K562 (cell line): ENCODE results near the gene SUB1. TPM values are rescaled to one million over a fixed set of nuclear protein-coding genes. Genes with fewer than 3 reads are reported as not detected.

ENCODE experiments used
- ATAC-seq: fragments of 200-7000 bp; cut with Tn5 transposase; 3 replicates; pipeline ENCODE4 v1.9.1; 2020; ENCODE audit warnings: moderate library complexity
- BruUV-seq: library from RNA; stranded (reverse); fragments of 400-500 nt; replicated peaks from 2 replicates; lab custom pipeline; 2021; lab: Mats Ljungman, UMichigan
- CTCF ChIA-PET: fragments of 300-600 bp; formaldehyde crosslinking; extraction: SDS; loops from one replicate; lab custom pipeline; 2021; ENCODE audit warnings: low intra/inter-chr PET ratio; lab: Yijun Ruan, JAX
- POLR2A ChIA-PET: fragments of 300-600, 350-650 bp; sonication (Branson Sonifier 250); formaldehyde crosslinking; extraction: SDS; loops from one replicate; lab custom pipeline; 2021; ENCODE audit warnings: antibody characterized with exemption, inconsistent platforms; lab: Yijun Ruan, JAX
- DNase-seq, 4 experiments: peaks; one replicate each; pipeline versions ENCODE4 v3.0.0 to v3.0.0-alpha.2; 2011 to 2018; ENCODE audit warnings: low spot score in 3 of 4, mixed read lengths in 3 of 4; ENCODE audit errors: extremely low read depth in 1 of 4
- FAIRE-seq: peaks from 2 replicates; lab custom pipeline; 2011; peaks lifted over from hg19 to GRCh38; lab: Jason Lieb, UNC
- H2AFZ ChIP-seq: 2 replicates; pipeline ENCODE4 v1.6.0; 2011; ENCODE audit warnings: low read depth, low read length, control low read depth, inconsistent platforms
- H3K27ac ChIP-seq: fragments of 200-600 bp; 3 replicates; pipeline ENCODE4 v1.8.0; 2011; ENCODE audit warnings: low read depth, mild to moderate bottlenecking, control low read depth, inconsistent platforms, low read length, moderate library complexity, mixed read lengths; ENCODE audit errors: extremely low read depth
- H3K27me3 ChIP-seq, 2 experiments: fragments of 300-600 bp in 1 of 2; 2 replicates in 1 of 2; 3 replicates in 1 of 2; pipeline versions ENCODE4 v1.6.0 to v1.8.0; 2011; ENCODE audit warnings: inconsistent platforms in 2 of 2, low read length in 2 of 2, mild to moderate bottlenecking in 1 of 2, mixed read lengths in 1 of 2, moderate library complexity in 1 of 2; ENCODE audit not compliant: control insufficient read depth in 2 of 2, insufficient read depth in 2 of 2
- H3K36me3 ChIP-seq: fragments of 300-600 bp; 3 replicates; pipeline ENCODE4 v1.8.0; 2011; ENCODE audit warnings: mild to moderate bottlenecking, low read length, inconsistent platforms; ENCODE audit not compliant: control insufficient read depth, insufficient read depth
- H3K4me1 ChIP-seq, 2 experiments: fragments of 200-600 bp in 1 of 2; replicated peaks in 1 of 2; 2 replicates in 1 of 2; 3 replicates in 1 of 2; pipeline versions ENCODE4 v1.5.1 to v1.8.0; 2011; ENCODE audit warnings: inconsistent platforms in 2 of 2, low read length in 2 of 2, mild to moderate bottlenecking in 1 of 2, mixed read lengths in 1 of 2, moderate library complexity in 1 of 2; ENCODE audit not compliant: control insufficient read depth in 2 of 2, insufficient read depth in 2 of 2
- H3K4me2 ChIP-seq: 2 replicates; pipeline ENCODE4 v1.6.1; 2011; ENCODE audit warnings: low read length, control low read depth, inconsistent platforms, mixed read lengths; ENCODE audit not compliant: insufficient read depth
- H3K4me3 ChIP-seq: fragments of 200-600 bp; sonication (generic), shearing (Covaris generic); 2 replicates; pipeline ENCODE4 v1.5.1; 2016; ENCODE audit warnings: control low read depth, inconsistent platforms
- H3K79me2 ChIP-seq: fragments of 200-600 bp; 3 replicates; pipeline ENCODE4 v1.8.0; 2011; ENCODE audit warnings: low read length, inconsistent platforms; ENCODE audit not compliant: control insufficient read depth, insufficient read depth
- H3K9ac ChIP-seq, 2 experiments: 2 replicates each; pipeline versions ENCODE4 v1.6.0 to v1.6.1; 2011; ENCODE audit warnings: low read depth in 2 of 2, low read length in 2 of 2, control low read depth in 1 of 2, inconsistent platforms in 1 of 2, mild to moderate bottlenecking in 1 of 2, mixed read lengths in 1 of 2; ENCODE audit not compliant: insufficient read depth in 1 of 2
- H3K9me1 ChIP-seq: one replicate; pipeline ENCODE4 v1.6.0; 2011; ENCODE audit warnings: inconsistent platforms, mild to moderate bottlenecking, low read length, moderate library complexity; ENCODE audit not compliant: control insufficient read depth, insufficient read depth
- H3K9me3 ChIP-seq: replicated peaks from 2 replicates; pipeline ENCODE4 v1.5.1; 2011; ENCODE audit warnings: low read depth, low read length, inconsistent platforms; ENCODE audit not compliant: control insufficient read depth, insufficient read depth
- H4K20me1 ChIP-seq: replicated peaks from 2 replicates; pipeline ENCODE4 v1.6.1; 2011; ENCODE audit warnings: low read length, inconsistent platforms, mixed read lengths; ENCODE audit not compliant: control insufficient read depth, insufficient read depth
- ARHGAP35 ChIP-seq: fragments of 450-650 bp; IDR thresholded peaks from 2 replicates; pipeline ENCODE4 v1.6.1; 2018; ENCODE audit not compliant: partially characterized antibody
- ATF4 ChIP-seq: fragments of 450-650 bp; formaldehyde crosslinking; IDR thresholded peaks from 2 replicates; pipeline ENCODE4 v1.4.0; 2022; ENCODE audit warnings: mild to moderate bottlenecking, moderate library complexity
- BRCA1 ChIP-seq, 2 experiments: fragments of 450-650 bp in 1 of 2; sonication (generic) in 1 of 2; formaldehyde crosslinking in 1 of 2; IDR thresholded peaks; 2 replicates each; pipeline versions ENCODE4 v1.5.0 to v1.6.1; 2017 to 2020; ENCODE audit warnings: mild to moderate bottlenecking in 1 of 2, missing genetic modification reagents in 1 of 2
- FOXM1 ChIP-seq, 2 experiments: fragments of 450-650 bp in 1 of 2; sonication (generic) in 1 of 2; formaldehyde crosslinking in 1 of 2; IDR thresholded peaks; 2 replicates each; pipeline versions ENCODE4 v1.6.1 to v1.9.0; 2017 to 2022; ENCODE audit warnings: low read depth in 2 of 2, mild to moderate bottlenecking in 2 of 2, missing genetic modification reagents in 1 of 2, moderate library complexity in 1 of 2
- HDAC3 ChIP-seq: fragments of 450-650 bp; IDR thresholded peaks from 2 replicates; pipeline ENCODE4 v1.6.1; 2018; ENCODE audit warnings: borderline replicate concordance, mild to moderate bottlenecking, moderate library complexity; ENCODE audit not compliant: partially characterized antibody
- KLF1 ChIP-seq: fragments of 450-650 bp; IDR thresholded peaks from 2 replicates; pipeline ENCODE4 v1.6.1; 2016; ENCODE audit warnings: missing genetic modification characterization, missing compliant biosample characterization
- MAZ ChIP-seq, 2 experiments: fragments of 450-650 bp in 1 of 2; sonication (generic) in 1 of 2; formaldehyde crosslinking; IDR thresholded peaks in 1 of 2; conservative IDR thresholded peaks in 1 of 2; 2 replicates each; pipeline versions ENCODE4 v1.4.0 to v1.5.0; 2020; ENCODE audit warnings: mild to moderate bottlenecking in 1 of 2, missing genetic modification reagents in 1 of 2
- MTA2 ChIP-seq: fragments of 450-650 bp; IDR thresholded peaks from 2 replicates; pipeline ENCODE4 v1.6.1; 2016; ENCODE audit warnings: low read depth
- SIN3B ChIP-seq: fragments of 450-650 bp; IDR thresholded peaks from 2 replicates; pipeline ENCODE4 v1.6.1; 2017; ENCODE audit warnings: low read depth, mild to moderate bottlenecking, moderate library complexity
- SMAD2 ChIP-seq: fragments of 150-350 bp; IDR thresholded peaks from 2 replicates; pipeline ENCODE4 v1.6.1; 2014; ENCODE audit warnings: low read depth, mild to moderate bottlenecking, low read length
- STAT5B ChIP-seq: fragments of 250-450 bp; sonication (Bioruptor Pico); IDR thresholded peaks from 2 replicates; pipeline ENCODE4 v1.8.0; 2021; ENCODE audit warnings: mild to moderate bottlenecking, inconsistent platforms
- ZBTB49 ChIP-seq: sonication (generic); formaldehyde crosslinking; IDR thresholded peaks from 2 replicates; pipeline ENCODE4 v1.8.0; 2022; ENCODE audit warnings: missing genetic modification reagents, mild to moderate bottlenecking, borderline replicate concordance
- ZNF584 ChIP-seq: fragments of 200-800 bp; sonication (Bioruptor generic); IDR thresholded peaks from 2 replicates; pipeline ENCODE4 v1.6.1; 2016; ENCODE audit warnings: low read depth, mild to moderate bottlenecking, missing genetic modification characterization, missing compliant biosample characterization
- ZNF592 ChIP-seq: fragments of 450-650 bp; IDR thresholded peaks from 2 replicates; pipeline ENCODE4 v1.6.1; 2017; ENCODE audit warnings: antibody characterized with exemption, mild to moderate bottlenecking
- WGBS: fragments of 100-300 bp; shearing (Covaris generic); methylation state at CpG from one replicate; pipeline ENCODE4 v1.1.6; 2016; ENCODE audit warnings: low coverage, mixed read lengths; ENCODE audit not compliant: insufficient coverage; ENCODE audit errors: missing lambda C conversion rate; 5-methylcytosine and 5-hydroxymethylcytosine counted together
- in situ Hi-C: fragments of 300-500 bp; cut with MboI; formaldehyde crosslinking; loops from 4 replicates; pipeline ENCODE4 v1.15.0; 2018; ENCODE audit warnings: inconsistent platforms, mixed read lengths
- intact Hi-C: fragments of 100-400 bp; cut with micrococcal nuclease; formaldehyde crosslinking; loops from 2 replicates; pipeline ENCODE4 v1.14.2; 2022
- polyA plus RNA-seq, 8 experiments: library from polyadenylated mRNA; depleted of rRNA in 4 of 8; stranded (reverse) in 5 of 8; unstranded in 3 of 8; fragments of >200 nt; fragmentation: Nextera tagmentation in 2 of 8; fragmentation: Illumina TruSeq in 1 of 8; extraction: Ambion mirVana in 2 of 8; extraction: Trizol in 1 of 8; gene quantifications; 2 replicates each; pipeline versions ENCODE4 v1.2.1 to v1.2.3, GENCODE V29; 2011 to 2014; ENCODE audit warnings: inconsistent platforms in 1 of 8, missing spikeins in 1 of 8
- total RNA-seq, 7 experiments: library from RNA; depleted of rRNA in 6 of 7; stranded (reverse); fragments of >200 nt in 6 of 7; fragmentation: Illumina TruSeq in 2 of 7; extraction: Trizol in 2 of 7; gene quantifications; 2 replicates each; pipeline versions ENCODE4 v1.2.1 to v1.2.3, GENCODE V29; 2011 to 2021; ENCODE audit warnings: low replicate concordance in 1 of 7

The SUB1 gene
- total and polyA plus RNA-seq, 9 of the 15 experiments (the other 6 are each of a cell fraction or from before 2014, with no cell fraction given), result 336 to 1,031 (median 700) TPM

GRCh38 chr5:32602906-32603305 lies 17.5 kb downstream of the SUB1 start:
- in situ Hi-C loops, result loop anchor here (25.0 kb wide), 1 partner anchor 1016 kb away; no protein-coding TSS in a partner anchor
- 86% methylated on average over 2 of the region's 2 CpGs for WGBS
- no peak for TF ChIP-seq STAT5B (CRISPR knock-in tag)
- TF ChIP-seq ZNF584 (CRISPR knock-in tag), result no peak
- TF ChIP-seq MTA2, result no peak
- TF ChIP-seq BRCA1 (IDR thresholded peaks at IDR 0.05), result no peak
- TF ChIP-seq BRCA1 (CRISPR knock-in tag; IDR thresholded peaks at IDR 0.05), result no peak
- no peak for TF ChIP-seq FOXM1 (IDR thresholded peaks at IDR 0.05; ENCODE audit: low read depth)
- TF ChIP-seq FOXM1 (CRISPR knock-in tag; IDR thresholded peaks at IDR 0.05; ENCODE audit: low read depth), result no peak
- TF ChIP-seq KLF1 (tag), result no peak
- no peak for TF ChIP-seq SIN3B
- no peak for TF ChIP-seq HDAC3
- TF ChIP-seq ARHGAP35, result no peak
- no peak for TF ChIP-seq ATF4 (CRISPR knock-in tag)
- no peak for TF ChIP-seq MAZ (CRISPR knock-in tag; conservative IDR thresholded peaks at IDR 0.05 in 1 of 2, IDR thresholded peaks at IDR 0.05 in 1 of 2)
- no peak for TF ChIP-seq ZBTB49 (CRISPR knock-in tag)
- TF ChIP-seq SMAD2, result no peak
- TF ChIP-seq ZNF592, result no peak
- TF ChIP-seq, all 486 proteins: peak for 0
- Histone ChIP-seq H3K9me3 (no peaks in the 10 kb centered on the region), H3K4me3 (no peak overlapping the region), H3K4me1 (no peaks in the 10 kb centered on the region), H3K9ac (no peak overlapping the region), H4K20me1 (no peaks in the 10 kb centered on the region), H3K4me2 (no peak overlapping the region), H3K36me3 (peaks cover 79% of the 10 kb centered on the region), H2AFZ (no peak overlapping the region), H3K27me3 (no peaks in the 10 kb centered on the region), H3K9me1 (no peaks in the 10 kb centered on the region), H3K27ac (no peak overlapping the region), H3K79me2 (peaks cover 23% of the 10 kb centered on the region)
- no peak for DNase-seq
- no TSS peak for BruUV-seq
- no peak for ATAC-seq
- ChIA-PET CTCF (no interaction called here), POLR2A (no interaction called here)
- intact Hi-C loops, result no loop called here
- FAIRE-seq, result no peak
